HepG2 (cell line): ENCODE measurements around the gene EIF4E1B. TPM values are rescaled to one million over a fixed set of nuclear protein-coding genes. Genes with fewer than 3 reads are reported as not detected.

ENCODE experiments used
- ATAC-seq: fragments of 200-7000 bp; cut with Tn5 transposase; 3 replicates; pipeline ENCODE4 v1.9.1; 2020; ENCODE audit warnings: mild to moderate bottlenecking, moderate library complexity
- BruUV-seq: library from RNA; stranded (reverse); fragments of 400-500 nt; replicated peaks from 2 replicates; lab custom pipeline; 2021; lab: Mats Ljungman, UMichigan
- CTCF ChIA-PET: fragments of 300-600 bp; formaldehyde crosslinking; extraction: SDS; loops from one replicate; lab custom pipeline; 2021; ENCODE audit warnings: low total read pairs, inconsistent platforms, low intra/inter-chr PET ratio; lab: Yijun Ruan, JAX
- POLR2A ChIA-PET: fragments of 350-600 bp; sonication (Branson Sonifier 250); formaldehyde crosslinking; loops from one replicate; lab custom pipeline; 2020; ENCODE audit warnings: antibody characterized with exemption, inconsistent platforms; lab: Yijun Ruan, JAX
- DNase-seq: peaks from one replicate; pipeline ENCODE4 v3.0.0-alpha.2; 2015; ENCODE audit warnings: low spot score
- FAIRE-seq: peaks from 3 replicates; lab custom pipeline; 2011; peaks lifted over from hg19 to GRCh38; lab: Jason Lieb, UNC
- H2AFZ ChIP-seq: one replicate; pipeline ENCODE4 v1.6.1; 2011; ENCODE audit warnings: low read length, inconsistent platforms
- H3K27ac ChIP-seq: fragments of 300-600 bp; 3 replicates; pipeline ENCODE4 v1.8.0; 2011; ENCODE audit warnings: mixed run types, mild to moderate bottlenecking, mixed read lengths, low read length, inconsistent platforms; ENCODE audit not compliant: insufficient read depth; ENCODE audit errors: extremely low read length
- H3K27me3 ChIP-seq, 2 experiments: fragments of 200-600 bp in 1 of 2; 2 replicates in 1 of 2; 3 replicates in 1 of 2; pipeline versions ENCODE4 v1.6.0 to v1.8.0; 2011; ENCODE audit warnings: low read length in 2 of 2, mild to moderate bottlenecking in 2 of 2, moderate library complexity in 2 of 2, inconsistent platforms in 1 of 2; ENCODE audit not compliant: insufficient read depth in 2 of 2, control insufficient read depth in 1 of 2
- H3K36me3 ChIP-seq, 2 experiments: fragments of 200-600 bp in 1 of 2; replicated peaks in 1 of 2; 2 replicates in 1 of 2; 3 replicates in 1 of 2; pipeline versions ENCODE4 v1.5.1 to v1.8.0; 2011; ENCODE audit warnings: low read length in 2 of 2, inconsistent platforms in 1 of 2; ENCODE audit not compliant: insufficient read depth in 2 of 2, control insufficient read depth in 1 of 2
- H3K4me1 ChIP-seq: 2 replicates; pipeline ENCODE4 v1.5.1; 2012; ENCODE audit warnings: low read length, inconsistent platforms; ENCODE audit not compliant: insufficient read depth
- H3K4me2 ChIP-seq: 2 replicates; pipeline ENCODE4 v1.6.0; 2011; ENCODE audit warnings: low read depth, low read length, inconsistent platforms
- H3K4me3 ChIP-seq, 3 experiments: fragments of 200-600 bp in 1 of 3; sonication (generic), shearing (Covaris generic) in 1 of 3; replicated peaks in 1 of 3; 2 replicates each; pipeline ENCODE4 v1.5.1; 2011 to 2016; ENCODE audit warnings: low read length in 3 of 3, inconsistent platforms in 2 of 3, low read depth in 2 of 3, mild to moderate bottlenecking in 2 of 3, control low read depth in 1 of 3, mixed read lengths in 1 of 3; ENCODE audit not compliant: insufficient read depth in 1 of 3
- H3K79me2 ChIP-seq: one replicate; pipeline ENCODE4 v1.6.1; 2011; ENCODE audit warnings: low read length, inconsistent platforms; ENCODE audit not compliant: insufficient read depth
- H3K9ac ChIP-seq: 2 replicates; pipeline ENCODE4 v1.6.0; 2011; ENCODE audit warnings: mild to moderate bottlenecking, low read depth, low read length, inconsistent platforms; ENCODE audit not compliant: insufficient read depth
- H3K9me3 ChIP-seq: 2 replicates; pipeline ENCODE4 v1.5.1; 2012; ENCODE audit warnings: mild to moderate bottlenecking, low read length
- H4K20me1 ChIP-seq: 2 replicates; pipeline ENCODE4 v1.6.0; 2011; ENCODE audit warnings: inconsistent platforms, mild to moderate bottlenecking, low read length, moderate library complexity; ENCODE audit not compliant: insufficient read depth
- CBFB ChIP-seq: sonication (generic); formaldehyde crosslinking; IDR thresholded peaks from 2 replicates; pipeline ENCODE4 v1.4.0; 2020; ENCODE audit warnings: missing genetic modification reagents
- IRX3 ChIP-seq: sonication (generic); formaldehyde crosslinking; IDR thresholded peaks from 2 replicates; pipeline ENCODE4 v1.8.1; 2023; ENCODE audit warnings: mild to moderate bottlenecking, low read depth, missing genetic modification reagents, borderline replicate concordance
- ISL2 ChIP-seq: sonication (generic); formaldehyde crosslinking; IDR thresholded peaks from 2 replicates; pipeline ENCODE4 v1.5.0; 2020; ENCODE audit warnings: missing genetic modification reagents
- POLR2AphosphoS2 ChIP-seq: IDR thresholded peaks from 2 replicates; pipeline ENCODE4 v1.6.1; 2011; ENCODE audit warnings: low read depth, low read length, improper control_type of control experiment
- SMARCE1 ChIP-seq: fragments of 450-650 bp; IDR thresholded peaks from 2 replicates; pipeline ENCODE4 v1.6.1; 2017; ENCODE audit warnings: borderline replicate concordance
- TAF15 ChIP-seq: fragments of 200-400 bp; formaldehyde crosslinking; IDR thresholded peaks from one replicate; pipeline ENCODE4 v1.6.1; 2018; ENCODE audit warnings: mild to moderate bottlenecking, low read depth, low read length; ENCODE audit not compliant: poor library complexity, severe bottlenecking
- TRAFD1 ChIP-seq: sonication (generic); formaldehyde crosslinking; IDR thresholded peaks from 2 replicates; pipeline ENCODE4 v1.5.1; 2020; ENCODE audit warnings: missing genetic modification reagents, mild to moderate bottlenecking, borderline replicate concordance
- ZBTB4 ChIP-seq: sonication (generic); formaldehyde crosslinking; IDR thresholded peaks from 2 replicates; pipeline ENCODE4 v1.4.0; 2020; ENCODE audit warnings: missing genetic modification reagents, mild to moderate bottlenecking, borderline replicate concordance
- ZC3H4 ChIP-seq: sonication (generic); formaldehyde crosslinking; IDR thresholded peaks from 2 replicates; pipeline ENCODE4 v1.4.0; 2020; ENCODE audit warnings: missing genetic modification reagents, borderline replicate concordance
- ZNF790 ChIP-seq: sonication (generic); formaldehyde crosslinking; IDR thresholded peaks from 2 replicates; pipeline ENCODE4 v1.8.0; 2022; ENCODE audit warnings: missing genetic modification reagents, mild to moderate bottlenecking, borderline replicate concordance
- WGBS: methylation state at CpG from one replicate; pipeline ENCODE4 v1.1.6; 2017; ENCODE audit warnings: low lambda C conversion rate; 5-methylcytosine and 5-hydroxymethylcytosine counted together
- in situ Hi-C: cut with HindIII; loops from 2 replicates; pipeline ENCODE4 v1.10.0; 2017; ENCODE audit warnings: low pct_unique_long_range_greater_than_20kb; ENCODE audit not compliant: extremely low pct_ligation_motif_present
- intact Hi-C: fragments of 100-400 bp; cut with micrococcal nuclease; formaldehyde crosslinking; loops from one replicate; pipeline ENCODE4 v1.10.0; 2022; ENCODE audit not compliant: unreplicated experiment
- polyA plus RNA-seq, 8 experiments: library from polyadenylated mRNA; depleted of rRNA in 3 of 8; stranded (reverse) in 7 of 8; unstranded in 1 of 8; fragments of >200 nt; fragmentation: Illumina TruSeq in 4 of 8; extraction: Trizol in 4 of 8; gene quantifications; 2 replicates each; pipeline versions ENCODE4 v1.2.1 to v1.2.3, GENCODE V29; 2011 to 2016; ENCODE audit warnings: low read depth in 4 of 8, missing spikeins in 1 of 8, mixed read lengths in 1 of 8; ENCODE audit not compliant: insufficient read depth in 1 of 8
- total RNA-seq, 5 experiments: library from RNA; depleted of rRNA; stranded (reverse); fragments of >200 nt; fragmentation: Illumina TruSeq; extraction: Trizol; gene quantifications; 2 replicates each; pipeline ENCODE4 v1.2.3, GENCODE V29; 2016; ENCODE audit warnings: low read depth in 1 of 5

EIF4E1B gene
- total and polyA plus RNA-seq, 2 of the 13 experiments (the other 11 are each of a cell fraction or from before 2014, with no cell fraction given) = not detected

DNA sequence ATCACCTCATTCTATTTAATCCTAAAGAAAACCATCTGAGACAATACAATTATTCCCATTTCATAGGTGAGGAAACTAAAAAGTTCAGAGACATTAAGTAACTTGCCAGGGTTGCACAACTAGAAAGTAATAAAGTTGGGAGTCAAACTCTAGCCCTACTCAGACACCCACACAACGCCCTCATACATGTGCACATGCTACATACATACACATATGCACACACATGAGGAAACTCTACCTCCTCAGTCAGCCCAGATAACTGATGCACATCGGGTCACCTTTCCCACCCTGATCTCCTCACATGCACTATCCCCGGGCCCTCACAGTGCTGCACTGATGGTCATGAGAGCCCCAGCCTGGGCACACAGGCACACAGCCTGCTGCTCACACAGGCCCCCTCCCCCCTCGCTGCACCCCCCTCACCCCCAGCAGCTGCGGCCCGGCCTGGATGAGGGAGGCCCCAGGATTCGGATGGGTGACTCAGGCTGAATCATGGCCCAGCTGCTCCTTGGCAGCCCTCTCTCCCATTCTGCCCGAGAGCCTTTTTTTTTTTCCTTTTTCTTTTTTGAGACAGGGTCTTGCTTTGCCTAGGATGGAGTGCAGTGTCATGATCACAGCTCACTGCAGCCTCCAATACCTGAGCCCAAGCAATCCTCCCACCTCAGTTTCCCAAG lies 15.5 kb upstream of the EIF4E1B start (continued):
- TF ChIP-seq ZBTB4 (CRISPR knock-in tag) (no peak), ZNF790 (CRISPR knock-in tag) (no peak), TRAFD1 (CRISPR knock-in tag) (no peak), ZC3H4 (CRISPR knock-in tag) (no peak), POLR2AphosphoS2 (no peak)

DNA sequence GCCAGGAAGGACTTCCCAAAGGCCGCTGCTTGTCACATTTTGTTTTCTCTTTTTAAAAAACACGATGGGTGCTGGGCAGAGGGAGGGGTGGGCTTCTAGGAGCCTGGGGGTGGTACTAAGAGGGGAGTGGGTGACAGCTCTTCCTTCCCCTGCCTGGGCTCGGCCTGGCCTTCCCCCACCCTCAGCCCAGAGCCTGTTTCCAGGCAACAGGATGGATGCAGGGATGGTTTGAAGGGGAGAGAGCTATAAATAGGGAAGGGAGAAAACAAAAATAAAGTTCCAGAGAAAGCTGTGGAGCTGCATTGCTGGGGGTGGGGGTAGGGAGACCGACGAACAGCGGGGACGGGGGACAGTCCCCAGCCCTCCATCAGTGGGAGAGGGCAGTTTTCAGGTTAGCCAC lies 14.0 kb upstream of the EIF4E1B start:
- Histone ChIP-seq H3K4me2 (no peak overlapping the region), H3K79me2 (no peaks in the 10 kb centered on the region), H3K36me3 (no peaks in the 10 kb centered on the region), H3K9ac (no peak overlapping the region), H3K27ac (no peak overlapping the region), H3K4me3 (no peak overlapping the region), H3K27me3 (peaks cover 8 to 43% of the 10 kb centered on the region in 2 experiments), H3K9me3 (no peaks in the 10 kb centered on the region), H4K20me1 (no peaks in the 10 kb centered on the region), H2AFZ (no peak overlapping the region), H3K4me1 (no peaks in the 10 kb centered on the region)
- ATAC-seq (no peak), FAIRE-seq (no peak), DNase-seq (no peak)
- no peak for TF ChIP-seq TAF15
- no peak for TF ChIP-seq IRX3 (CRISPR knock-in tag)
- no peak for TF ChIP-seq CBFB (CRISPR knock-in tag)
- no peak for TF ChIP-seq ISL2 (CRISPR knock-in tag)
- no peak for TF ChIP-seq SMARCE1
- 20% methylated on average over 7 of the region's 7 CpGs for WGBS
- ChIA-PET POLR2A (no interaction called here), CTCF (no interaction called here)
- in situ Hi-C loops (no loop called here), intact Hi-C loops (no loop called here)
- BruUV-seq = no TSS peak
